K562 (cell line): ENCODE measurements around the gene CENPU. TPM values are rescaled to one million over a fixed set of nuclear protein-coding genes. Genes with fewer than 3 reads are reported as not detected.
A peak's percentile ranks its signal among the peaks of the same experiment; 100 is the strongest.

Source experiments
- CC2D1A ChIP-seq: fragments of 450-650 bp; IDR thresholded peaks from 2 replicates; pipeline ENCODE4 v1.6.1; 2017; ENCODE audit warnings: mild to moderate bottlenecking
- CHD1 ChIP-seq: fragments of 200-600 bp; sonication (generic); IDR thresholded peaks from one replicate; pipeline ENCODE4 v1.6.1; 2012; ENCODE audit warnings: mild to moderate bottlenecking, moderate library complexity, low read length, inconsistent platforms
- EHMT2 ChIP-seq: fragments of 450-650 bp; IDR thresholded peaks from 2 replicates; pipeline ENCODE4 v1.6.1; 2018; ENCODE audit warnings: antibody characterized with exemption
- FUS ChIP-seq: fragments of 200-400 bp; formaldehyde crosslinking; optimal IDR thresholded peaks from 2 replicates; pipeline ENCODE3; 2017; ENCODE audit warnings: low read depth, low read length
- GATAD2A ChIP-seq: fragments of 450-650 bp; IDR thresholded peaks from 2 replicates; pipeline ENCODE4 v1.6.1; 2017
- HOXB6 ChIP-seq: fragments of 250-450 bp; sonication (Bioruptor Pico); IDR thresholded peaks from 2 replicates; pipeline ENCODE4 v1.5.1; 2022; ENCODE audit warnings: mild to moderate bottlenecking, borderline replicate concordance
- NFXL1 ChIP-seq: fragments of 450-650 bp; formaldehyde crosslinking; IDR thresholded peaks from 2 replicates; pipeline ENCODE4 v1.4.0; 2021; ENCODE audit warnings: mild to moderate bottlenecking
- NR2C1 ChIP-seq, 2 experiments: fragments of 450-650 bp; IDR thresholded peaks; 2 replicates each; pipeline ENCODE4 v1.6.1; 2017; ENCODE audit warnings: mild to moderate bottlenecking in 2 of 2, antibody characterized with exemption in 1 of 2, inconsistent platforms in 1 of 2, missing compliant biosample characterization in 1 of 2, missing genetic modification characterization in 1 of 2
- PHB2 ChIP-seq: fragments of 450-650 bp; IDR thresholded peaks from 2 replicates; pipeline ENCODE4 v1.6.1; 2017; ENCODE audit warnings: low read depth
- RERE ChIP-seq: sonication (generic); formaldehyde crosslinking; IDR thresholded peaks from 2 replicates; pipeline ENCODE4 v1.8.0; 2023; ENCODE audit warnings: missing genetic modification reagents, mild to moderate bottlenecking, borderline replicate concordance
- SNRNP70 ChIP-seq: fragments of 200-400 bp; formaldehyde crosslinking; optimal IDR thresholded peaks from 2 replicates; pipeline ENCODE3; 2017; ENCODE audit warnings: low read depth, low read length
- TFAM ChIP-seq: fragments of 250-450 bp; sonication (Bioruptor Pico); conservative IDR thresholded peaks from 2 replicates; pipeline ENCODE4 v1.5.0; 2021; ENCODE audit warnings: mild to moderate bottlenecking, moderate library complexity
- ZNF12 ChIP-seq: sonication (generic); formaldehyde crosslinking; IDR thresholded peaks from 2 replicates; pipeline ENCODE4 v1.4.0; 2020; ENCODE audit warnings: mild to moderate bottlenecking, missing genetic modification reagents
- ZNF121 ChIP-seq: sonication (generic); formaldehyde crosslinking; conservative IDR thresholded peaks from 2 replicates; pipeline ENCODE4 v1.8.0; 2022; ENCODE audit warnings: missing genetic modification reagents
- ZNF165 ChIP-seq: fragments of 250-450 bp; sonication (Bioruptor Pico); IDR thresholded peaks from 2 replicates; pipeline ENCODE4 v1.4.0; 2020; ENCODE audit warnings: borderline replicate concordance
- ZNF263 ChIP-seq: sonication (generic); formaldehyde crosslinking; IDR thresholded peaks from 2 replicates; pipeline ENCODE4 v1.8.0; 2022; ENCODE audit warnings: mild to moderate bottlenecking, missing genetic modification reagents, borderline replicate concordance
- ZSCAN29 ChIP-seq: fragments of 450-650 bp; IDR thresholded peaks from 2 replicates; pipeline ENCODE4 v1.6.1; 2017
- polyA plus RNA-seq, 8 experiments: library from polyadenylated mRNA; depleted of rRNA in 4 of 8; stranded (reverse) in 5 of 8; unstranded in 3 of 8; fragments of >200 nt; fragmentation: Nextera tagmentation in 2 of 8; fragmentation: Illumina TruSeq in 1 of 8; extraction: Ambion mirVana in 2 of 8; extraction: Trizol in 1 of 8; gene quantifications; 2 replicates each; pipeline versions ENCODE4 v1.2.1 to v1.2.3, GENCODE V29; 2011 to 2014; ENCODE audit warnings: inconsistent platforms in 1 of 8, missing spikeins in 1 of 8
- total RNA-seq, 7 experiments: library from RNA; depleted of rRNA in 6 of 7; stranded (reverse); fragments of >200 nt in 6 of 7; fragmentation: Illumina TruSeq in 2 of 7; extraction: Trizol in 2 of 7; gene quantifications; 2 replicates each; pipeline versions ENCODE4 v1.2.1 to v1.2.3, GENCODE V29; 2011 to 2021; ENCODE audit warnings: low replicate concordance in 1 of 7
- TF ChIP-seq, protein P1 (sequence below): sonication (generic); formaldehyde crosslinking; IDR thresholded peaks from 2 replicates; pipeline ENCODE4 v1.8.1; 2023; ENCODE audit warnings: mild to moderate bottlenecking, missing genetic modification reagents
- TF ChIP-seq, protein P2 (sequence below): fragments of 250-450 bp; sonication (Bioruptor Pico); IDR thresholded peaks from 2 replicates; pipeline ENCODE4 v1.8.0; 2022; ENCODE audit warnings: moderate library complexity, mild to moderate bottlenecking, inconsistent platforms

Gene CENPU
- total and polyA plus RNA-seq, 9 of the 15 experiments (the other 6 are each of a cell fraction or from before 2014, with no cell fraction given) = 39.4 to 98.7 (median 84.3) TPM

DNA sequence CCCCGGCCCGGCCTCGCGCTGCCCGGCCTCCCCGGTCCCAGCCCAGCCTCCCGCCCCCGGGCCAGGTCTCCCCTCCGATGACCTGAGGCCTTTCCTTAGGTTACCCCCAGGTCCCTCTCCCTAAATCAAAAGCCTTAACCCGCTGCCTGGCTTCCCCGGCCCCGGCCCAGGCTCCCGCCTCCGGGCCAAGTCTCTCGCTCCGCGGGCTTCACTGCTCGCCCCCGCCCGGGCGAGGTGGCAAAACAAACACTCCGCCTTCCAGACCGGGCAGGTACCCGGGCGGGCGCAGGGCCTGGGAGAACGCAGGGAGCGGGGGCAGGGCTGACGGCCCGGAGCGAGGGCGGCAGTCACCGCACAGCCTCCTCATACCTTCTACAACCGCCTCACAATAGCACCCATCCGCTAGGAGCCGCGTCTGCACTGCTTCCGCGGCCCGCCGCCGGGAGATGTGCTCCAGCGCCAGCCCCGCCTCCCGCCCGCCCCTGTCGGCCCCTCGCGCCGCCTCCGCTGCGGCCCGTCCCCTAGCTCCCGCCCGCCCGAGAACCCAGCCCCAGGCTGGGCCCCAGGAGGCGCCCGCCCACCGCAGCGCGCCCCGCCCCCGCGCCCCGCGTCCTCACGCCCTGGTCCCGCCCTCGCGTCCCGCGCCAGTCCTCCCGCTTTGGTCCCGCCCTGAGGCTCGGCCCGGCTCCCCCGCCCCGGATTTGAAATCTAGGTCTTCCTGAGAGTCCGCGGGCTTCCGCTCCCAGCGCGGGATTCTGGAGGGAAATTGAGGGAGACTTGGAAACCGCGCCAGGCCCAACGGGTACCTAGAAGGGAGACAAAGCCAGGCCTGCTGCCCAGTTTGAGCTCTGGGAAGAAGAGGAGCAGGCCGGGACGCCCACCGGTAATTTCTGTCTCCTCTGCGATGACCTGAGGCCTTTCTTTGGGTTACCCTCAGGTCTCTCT is 84.6 kb downstream of the CENPU start, which contains the start of the genes CASP3 and PRIMPOL (continued):
- TF ChIP-seq RERE (CRISPR knock-in tag) (no peak), EHMT2 (peak; percentile 48; the same call in 1 of the 2 replicates), PHB2 (no peak), FUS (peak; percentile 18), CHD1 (peak; percentile 28), NR2C1 (IDR thresholded peaks at IDR 0.05) (peak; percentile 66), NR2C1 (tag; IDR thresholded peaks at IDR 0.05) (peak; percentile 68; the same call in 1 of the 2 replicates), NFXL1 (CRISPR knock-in tag) (no peak), ZSCAN29 (0 out of 2 replicates have a peak, but pooled peaks have one; percentile 50), SNRNP70 (no peak), TFAM (CRISPR knock-in tag) (no peak), HOXB6 (no peak), ZNF121 (CRISPR knock-in tag) (0 out of 2 replicates have a peak, but pooled peaks have one; percentile 14), ZNF165 (CRISPR knock-in tag) (0 out of 2 replicates have a peak, but pooled peaks have one; percentile 34), GATAD2A (no peak), ZNF12 (CRISPR knock-in tag) (peak; percentile 76), ZNF263 (CRISPR knock-in tag) (peak; percentile 75), CC2D1A (peak; percentile 94)
- TF ChIP-seq, protein P1, sequence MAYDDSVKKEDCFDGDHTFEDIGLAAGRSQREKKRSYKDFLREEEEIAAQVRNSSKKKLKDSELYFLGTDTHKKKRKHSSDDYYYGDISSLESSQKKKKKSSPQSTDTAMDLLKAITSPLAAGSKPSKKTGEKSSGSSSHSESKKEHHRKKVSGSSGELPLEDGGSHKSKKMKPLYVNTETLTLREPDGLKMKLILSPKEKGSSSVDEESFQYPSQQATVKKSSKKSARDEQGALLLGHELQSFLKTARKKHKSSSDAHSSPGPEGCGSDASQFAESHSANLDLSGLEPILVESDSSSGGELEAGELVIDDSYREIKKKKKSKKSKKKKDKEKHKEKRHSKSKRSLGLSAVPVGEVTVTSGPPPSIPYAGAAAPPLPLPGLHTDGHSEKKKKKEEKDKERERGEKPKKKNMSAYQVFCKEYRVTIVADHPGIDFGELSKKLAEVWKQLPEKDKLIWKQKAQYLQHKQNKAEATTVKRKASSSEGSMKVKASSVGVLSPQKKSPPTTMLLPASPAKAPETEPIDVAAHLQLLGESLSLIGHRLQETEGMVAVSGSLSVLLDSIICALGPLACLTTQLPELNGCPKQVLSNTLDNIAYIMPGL = no peak
- TF ChIP-seq, protein P2, sequence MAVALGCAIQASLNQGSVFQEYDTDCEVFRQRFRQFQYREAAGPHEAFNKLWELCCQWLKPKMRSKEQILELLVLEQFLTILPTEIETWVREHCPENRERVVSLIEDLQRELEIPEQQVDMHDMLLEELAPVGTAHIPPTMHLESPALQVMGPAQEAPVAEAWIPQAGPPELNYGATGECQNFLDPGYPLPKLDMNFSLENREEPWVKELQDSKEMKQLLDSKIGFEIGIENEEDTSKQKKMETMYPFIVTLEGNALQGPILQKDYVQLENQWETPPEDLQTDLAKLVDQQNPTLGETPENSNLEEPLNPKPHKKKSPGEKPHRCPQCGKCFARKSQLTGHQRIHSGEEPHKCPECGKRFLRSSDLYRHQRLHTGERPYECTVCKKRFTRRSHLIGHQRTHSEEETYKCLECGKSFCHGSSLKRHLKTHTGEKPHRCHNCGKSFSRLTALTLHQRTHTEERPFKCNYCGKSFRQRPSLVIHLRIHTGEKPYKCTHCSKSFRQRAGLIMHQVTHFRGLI (CRISPR knock-in tag) = no peak
